HEK293T (cell line): ENCODE results near the gene CPSF4L.

ENCODE experiments used
- CTCF ChIA-PET: fragments of 350-600 bp; formaldehyde crosslinking; extraction: SDS; loops from one replicate; lab custom pipeline; 2021; ENCODE audit warnings: antibody characterized with exemption, inconsistent platforms; lab: Yijun Ruan, JAX
- POLR2A ChIA-PET: fragments of 350-600 bp; formaldehyde crosslinking; extraction: SDS; loops from one replicate; lab custom pipeline; 2020; ENCODE audit warnings: antibody characterized with exemption, inconsistent platforms; lab: Yijun Ruan, JAX
- DNase-seq: peaks from one replicate; pipeline ENCODE4 v3.0.0; 2012; ENCODE audit warnings: mixed read lengths; ENCODE audit errors: extremely low spot score
- ARNT ChIP-seq: fragments of 450-650 bp; IDR thresholded peaks from 2 replicates; pipeline ENCODE4 v1.6.1; 2017; ENCODE audit warnings: mild to moderate bottlenecking
- BHLHE40 ChIP-seq: fragments of 450-650 bp; IDR thresholded peaks from 2 replicates; pipeline ENCODE4 v1.6.1; 2016; ENCODE audit warnings: mild to moderate bottlenecking, moderate library complexity, borderline replicate concordance
- CTBP1 ChIP-seq: fragments of 450-650 bp; IDR thresholded peaks from 2 replicates; pipeline ENCODE4 v1.6.1; 2016; ENCODE audit warnings: borderline replicate concordance
- ELF4 ChIP-seq: fragments of 450-650 bp; IDR thresholded peaks from 2 replicates; pipeline ENCODE4 v1.6.1; 2017; ENCODE audit warnings: antibody characterized with exemption
- FOXA1 ChIP-seq: fragments of 450-650 bp; IDR thresholded peaks from 2 replicates; pipeline ENCODE4 v1.6.1; 2016; ENCODE audit warnings: mild to moderate bottlenecking
- FOXK2 ChIP-seq: fragments of 450-650 bp; IDR thresholded peaks from 2 replicates; pipeline ENCODE4 v1.6.1; 2016; ENCODE audit warnings: mild to moderate bottlenecking
- FOXM1 ChIP-seq: fragments of 450-650 bp; IDR thresholded peaks from 2 replicates; pipeline ENCODE4 v1.6.1; 2017; ENCODE audit warnings: mild to moderate bottlenecking, borderline replicate concordance
- HDGF ChIP-seq: fragments of 450-650 bp; IDR thresholded peaks from 2 replicates; pipeline ENCODE4 v1.6.1; 2017; ENCODE audit warnings: antibody characterized with exemption, borderline replicate concordance
- L3MBTL2 ChIP-seq: fragments of 450-650 bp; conservative IDR thresholded peaks from 2 replicates; pipeline ENCODE4 v1.6.1; 2016; ENCODE audit warnings: mild to moderate bottlenecking
- LEF1 ChIP-seq: fragments of 450-650 bp; IDR thresholded peaks from 2 replicates; pipeline ENCODE4 v1.6.1; 2017; ENCODE audit warnings: mild to moderate bottlenecking, borderline replicate concordance
- NFRKB ChIP-seq: fragments of 450-650 bp; IDR thresholded peaks from 2 replicates; pipeline ENCODE4 v1.6.1; 2016; ENCODE audit warnings: mild to moderate bottlenecking, moderate library complexity
- PKNOX1 ChIP-seq: fragments of 450-650 bp; IDR thresholded peaks from 2 replicates; pipeline ENCODE4 v1.6.1; 2016
- SP1 ChIP-seq: fragments of 450-650 bp; IDR thresholded peaks from 2 replicates; pipeline ENCODE4 v1.6.1; 2017
- SUZ12 ChIP-seq: fragments of 450-650 bp; IDR thresholded peaks from 2 replicates; pipeline ENCODE4 v1.6.1; 2016; ENCODE audit warnings: mild to moderate bottlenecking
- TARDBP ChIP-seq: fragments of 450-650 bp; IDR thresholded peaks from 2 replicates; pipeline ENCODE4 v1.6.1; 2016
- ZNF384 ChIP-seq: fragments of 450-650 bp; IDR thresholded peaks from 2 replicates; pipeline ENCODE4 v1.6.1; 2016

Gene CPSF4L

DNA sequence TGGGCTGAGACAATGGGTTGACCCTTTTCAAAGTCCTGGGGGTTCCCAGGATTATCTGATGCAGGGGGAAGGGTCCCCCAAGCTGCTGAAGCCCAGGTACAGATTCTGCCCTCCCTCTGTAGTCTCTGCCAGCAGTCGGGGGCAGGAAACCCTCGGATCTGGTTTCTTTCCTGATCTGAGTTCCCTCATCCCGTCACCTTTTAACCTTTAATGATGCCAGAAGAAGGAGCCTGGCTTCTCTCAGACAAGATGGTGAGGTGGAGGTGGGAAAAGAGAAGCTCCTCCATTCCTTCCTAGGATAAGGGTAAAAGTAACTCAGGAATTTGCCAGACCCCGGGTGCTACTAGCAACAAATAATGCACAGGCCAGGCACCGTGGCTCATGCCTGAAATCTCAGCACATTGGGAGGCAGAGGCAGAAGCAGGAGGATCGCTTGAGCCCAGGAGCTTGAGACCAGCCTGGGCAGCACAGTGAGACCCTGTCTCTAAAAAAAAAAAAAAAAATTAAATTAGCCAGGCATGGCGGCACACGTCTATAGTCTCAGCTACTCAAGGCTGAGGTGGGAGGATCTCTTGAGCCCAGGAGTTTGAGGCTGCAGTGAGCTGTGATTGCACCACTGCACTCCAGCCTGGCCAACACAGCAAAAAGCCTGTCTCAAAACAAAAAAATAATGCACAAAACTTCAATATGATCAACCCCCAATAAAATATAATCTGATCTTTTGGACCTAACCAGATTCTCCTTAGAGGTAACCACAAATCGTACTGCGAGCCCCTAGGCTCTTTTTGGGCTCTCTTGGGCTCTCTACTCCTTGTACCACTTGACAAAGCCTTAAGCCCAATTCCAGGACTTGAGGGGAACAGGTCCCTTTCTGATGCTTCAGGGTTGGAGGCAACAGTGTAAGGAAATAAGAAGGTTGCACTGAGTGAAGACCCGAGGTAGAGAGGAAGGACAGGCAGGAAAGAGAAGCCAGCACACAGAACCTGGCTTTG is 44.5 kb upstream of the CPSF4L start:
- ChIA-PET POLR2A (interaction anchor here (1.0 kb wide), 1 partner anchor 23 kb away, joined by 3 read pairs; no protein-coding TSS in a partner anchor), CTCF (interaction anchor here (0.5 to 0.7 kb wide), 3 partner anchors 28 to 214 kb away, joined by 3 to 6 read pairs (median 5); no protein-coding TSS in a partner anchor)
- DNase-seq, result no peak
- TF ChIP-seq ZNF384 (peak; percentile 80), FOXM1 (no peak)

- ChIA-PET CTCF (no interaction called here), POLR2A (interaction anchor here (0.6 kb wide), 1 partner anchor 525 kb away, joined by 3 read pairs; no protein-coding TSS in a partner anchor)
- TF ChIP-seq HDGF, result no peak
- peak; percentile 50; the same call in 1 of the 2 replicates for TF ChIP-seq FOXM1
- peak; percentile 53 for DNase-seq
Observed at GRCh38 chr17:73304971-73305812, 43.5 kb upstream of the CPSF4L start.

DNA sequence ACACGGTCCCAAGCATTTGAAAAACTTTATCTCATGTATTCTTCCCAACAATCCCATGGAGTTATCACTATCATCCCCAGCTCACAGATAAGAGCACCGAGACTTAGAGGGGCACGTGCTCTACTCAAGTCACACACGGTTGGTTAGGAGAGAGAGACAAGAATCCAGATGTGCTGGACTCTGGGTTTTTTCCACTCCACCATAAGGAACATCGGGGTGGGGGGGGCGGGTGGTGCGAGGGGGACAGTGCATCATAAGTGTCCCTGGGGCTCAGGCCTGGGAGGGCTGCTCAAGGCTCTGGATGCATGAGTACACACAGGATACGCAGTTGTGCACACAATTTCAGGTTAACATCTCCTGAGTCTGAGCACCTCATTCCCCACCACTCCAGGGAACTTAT is 42.8 kb upstream of the CPSF4L start:
- POLR2A ChIA-PET, result interaction anchor here (0.6 to 1.1 kb wide), 4 partner anchors 8 to 524 kb away, joined by 3 read pairs; no protein-coding TSS in a partner anchor
- TF ChIP-seq ZNF384, result no peak
- no peak for TF ChIP-seq FOXM1
- TF ChIP-seq LEF1, result no peak
- TF ChIP-seq CTBP1, result no peak
- no peak for TF ChIP-seq NFRKB
- no peak for TF ChIP-seq FOXK2
- no peak for TF ChIP-seq SP1
- TF ChIP-seq FOXA1, result no peak
- no peak for TF ChIP-seq PKNOX1
- TF ChIP-seq ELF4, result no peak
- no peak for TF ChIP-seq HDGF
- no peak for TF ChIP-seq TARDBP
- no peak for TF ChIP-seq SUZ12
- TF ChIP-seq L3MBTL2, result no peak
- no peak for TF ChIP-seq BHLHE40
- no peak for TF ChIP-seq ARNT
- CTCF ChIA-PET, result no interaction called here
- DNase-seq, result no peak

GRCh38 chr17:73302189-73302588 is 40.5 kb upstream of the CPSF4L start:
- DNase-seq, result no peak
- CTCF ChIA-PET, result interaction anchor here (0.6 to 0.9 kb wide), 3 partner anchors 9 to 264 kb away, joined by 3 read pairs; no protein-coding TSS in a partner anchor
- POLR2A ChIA-PET, result no interaction called here
- no peak for TF ChIP-seq LEF1
- no peak for TF ChIP-seq FOXA1

- CTCF ChIA-PET, result interaction anchor here (0.7 kb wide), 1 partner anchor 263 kb away, joined by 3 read pairs; no protein-coding TSS in a partner anchor
Observed at GRCh38 chr17:73301369-73301768, 39.7 kb upstream of the CPSF4L start.

DNA sequence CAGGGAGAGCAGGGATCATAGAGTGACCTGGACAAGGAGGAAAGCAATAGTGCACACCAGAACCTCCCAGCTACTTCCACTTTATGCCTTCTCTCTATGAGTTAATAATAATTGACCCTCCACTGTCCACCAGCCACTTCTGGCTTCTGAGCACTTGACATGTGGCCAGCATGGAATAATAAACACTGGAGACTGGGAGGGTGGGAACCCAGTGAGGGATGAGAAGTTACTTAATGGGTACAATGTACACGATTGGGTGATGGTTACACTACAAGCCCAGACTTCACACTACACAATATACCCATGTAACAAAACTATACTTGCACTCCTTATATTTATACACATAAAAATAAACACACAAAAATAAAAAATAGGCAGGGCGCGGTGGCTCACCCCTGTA is 38.7 kb upstream of the CPSF4L start:
- CTCF ChIA-PET, result no interaction called here
- no peak for TF ChIP-seq ELF4
- TF ChIP-seq ARNT, result no peak
- TF ChIP-seq ZNF384, result no peak
- TF ChIP-seq FOXM1, result no peak
- TF ChIP-seq L3MBTL2, result no peak
- TF ChIP-seq HDGF, result no peak
- no peak for TF ChIP-seq BHLHE40
- TF ChIP-seq TARDBP, result no peak
- TF ChIP-seq FOXA1, result no peak
- TF ChIP-seq SP1, result no peak

More at GRCh38 chr17:73301369-73301768, 39.7 kb upstream of the CPSF4L start:
- DNase-seq, result no peak
- no peak for TF ChIP-seq FOXK2
- no peak for TF ChIP-seq BHLHE40
- TF ChIP-seq FOXA1, result no peak
- TF ChIP-seq LEF1, result no peak
- POLR2A ChIA-PET, result no interaction called here

More for the DNA sequence above, 38.7 kb upstream of the CPSF4L start:
- no peak for DNase-seq
- POLR2A ChIA-PET, result no interaction called here
